IMR-90 (cell line): ENCODE results near the gene ARHGEF7. TPM values are rescaled to one million over a fixed set of nuclear protein-coding genes. Genes with fewer than 3 reads are reported as not detected.

ENCODE experiments used
- ATAC-seq: fragments of 200-7000 bp; cut with Tn5 transposase; 2 replicates; pipeline ENCODE4 v1.9.1; 2020; ENCODE audit warnings: low read depth, mild to moderate bottlenecking, moderate library complexity
- BruUV-seq: library from RNA; stranded (reverse); fragments of 400-500 nt; replicated peaks from 2 replicates; lab custom pipeline; 2021; lab: Mats Ljungman, UMichigan
- CTCF ChIA-PET: fragments of 300-600 bp; formaldehyde crosslinking; extraction: SDS; loops from one replicate; lab custom pipeline; 2021; ENCODE audit warnings: antibody characterized with exemption; lab: Yijun Ruan, JAX
- POLR2A ChIA-PET: fragments of 300-600 bp; sonication (Branson Sonifier 250); formaldehyde crosslinking; loops from one replicate; lab custom pipeline; 2022; ENCODE audit warnings: antibody characterized with exemption; ENCODE audit not compliant: unreplicated experiment; lab: Charles Lee
- DNase-seq: peaks from one replicate; pipeline ENCODE4 v3.0.0; 2013
- H2AFZ ChIP-seq: replicated peaks from 2 replicates; pipeline ENCODE3; 2013; ENCODE audit warnings: low read length, mild to moderate bottlenecking; ENCODE audit not compliant: poor library complexity
- H2AK5ac ChIP-seq: 2 replicates; pipeline ENCODE4 v1.6.1; 2013; ENCODE audit warnings: low read depth, low read length, inconsistent platforms
- H2AK9ac ChIP-seq: replicated peaks from 2 replicates; pipeline ENCODE3; 2013; ENCODE audit warnings: mild to moderate bottlenecking, low read depth, low read length, moderate library complexity; ENCODE audit not compliant: poor library complexity
- H2BK120ac ChIP-seq: 2 replicates; pipeline ENCODE4 v1.6.1; 2013; ENCODE audit warnings: low read depth, low read length, inconsistent platforms
- H2BK15ac ChIP-seq: 3 replicates; pipeline ENCODE4 v1.6.1; 2013; ENCODE audit warnings: low read depth, low read length, inconsistent platforms
- H2BK20ac ChIP-seq: 2 replicates; pipeline ENCODE4 v1.6.1; 2013; ENCODE audit warnings: low read depth, mild to moderate bottlenecking, inconsistent platforms, low read length, moderate library complexity
- H2BK5ac ChIP-seq: 2 replicates; pipeline ENCODE4 v1.6.1; 2013; ENCODE audit warnings: mild to moderate bottlenecking, low read depth, low read length, inconsistent platforms; ENCODE audit not compliant: poor library complexity, severe bottlenecking
- H3K14ac ChIP-seq: replicated peaks from 2 replicates; pipeline ENCODE4 v1.6.1; 2013; ENCODE audit warnings: low read depth, low read length, inconsistent platforms
- H3K18ac ChIP-seq: 2 replicates; pipeline ENCODE4 v1.6.1; 2013; ENCODE audit warnings: low read depth, low read length, control low read depth
- H3K23ac ChIP-seq: 2 replicates; pipeline ENCODE4 v1.6.1; 2013; ENCODE audit warnings: low read depth, low read length, inconsistent platforms
- H3K27ac ChIP-seq: 2 replicates; pipeline ENCODE4 v1.5.1; 2013; ENCODE audit warnings: mild to moderate bottlenecking, control low read depth, low read length; ENCODE audit not compliant: insufficient read depth
- H3K27me3 ChIP-seq: 2 replicates; pipeline ENCODE4 v1.6.1; 2013; ENCODE audit warnings: low read length; ENCODE audit not compliant: control insufficient read depth, insufficient read depth
- H3K36me3 ChIP-seq: 2 replicates; pipeline ENCODE4 v1.6.1; 2013; ENCODE audit warnings: low read length, mixed read lengths; ENCODE audit not compliant: control insufficient read depth, insufficient read depth
- H3K4ac ChIP-seq: 2 replicates; pipeline ENCODE4 v1.6.1; 2013; ENCODE audit warnings: low read depth, low read length, inconsistent platforms
- H3K4me1 ChIP-seq: 2 replicates; pipeline ENCODE4 v1.6.1; 2013; ENCODE audit warnings: low read length, mixed read lengths; ENCODE audit not compliant: control insufficient read depth, insufficient read depth
- H3K4me2 ChIP-seq: 2 replicates; pipeline ENCODE4 v1.6.1; 2013; ENCODE audit warnings: low read depth, mild to moderate bottlenecking, control low read depth, low read length, moderate library complexity
- H3K4me3 ChIP-seq: 2 replicates; pipeline ENCODE4 v1.5.1; 2013; ENCODE audit warnings: low read depth, mild to moderate bottlenecking, control low read depth, low read length, moderate library complexity; ENCODE audit not compliant: insufficient read depth
- H3K56ac ChIP-seq: 2 replicates; pipeline ENCODE4 v1.6.1; 2013; ENCODE audit warnings: low read length, inconsistent platforms; ENCODE audit not compliant: insufficient read depth; ENCODE audit errors: extremely low read depth
- H3K79me1 ChIP-seq, 2 experiments: 2 replicates each; pipeline ENCODE4 v1.6.1; 2013; ENCODE audit warnings: low read length in 2 of 2, inconsistent platforms in 1 of 2, low read depth in 1 of 2
- H3K9ac ChIP-seq: 2 replicates; pipeline ENCODE4 v1.6.1; 2013; ENCODE audit warnings: low read depth, low read length, control low read depth
- H3K9me1 ChIP-seq: 2 replicates; pipeline ENCODE4 v1.6.1; 2013; ENCODE audit warnings: low read length, inconsistent platforms; ENCODE audit not compliant: insufficient read depth
- H3K9me3 ChIP-seq: 2 replicates; pipeline ENCODE4 v1.6.1; 2013; ENCODE audit warnings: low read length; ENCODE audit not compliant: control insufficient read depth, insufficient read depth
- H4K20me1 ChIP-seq: 2 replicates; pipeline ENCODE4 v1.6.1; 2013; ENCODE audit warnings: low read length, inconsistent platforms; ENCODE audit not compliant: insufficient read depth
- H4K5ac ChIP-seq: 2 replicates; pipeline ENCODE4 v1.6.1; 2013; ENCODE audit warnings: mild to moderate bottlenecking, low read depth, low read length, control low read depth
- H4K8ac ChIP-seq, 2 experiments: 2 replicates each; pipeline ENCODE4 v1.6.1; 2013; ENCODE audit warnings: low read depth in 2 of 2, low read length in 2 of 2, control low read depth in 1 of 2, inconsistent platforms in 1 of 2
- H4K91ac ChIP-seq: 2 replicates; pipeline ENCODE4 v1.6.1; 2013; ENCODE audit warnings: low read depth, low read length, inconsistent platforms; ENCODE audit not compliant: insufficient read depth
- MAFK ChIP-seq: IDR thresholded peaks from 2 replicates; pipeline ENCODE4 v1.6.1; 2012; ENCODE audit warnings: low read depth, low read length, improper control_type of control experiment
- NFE2L2 ChIP-seq: fragments of 150-350 bp; IDR thresholded peaks from 2 replicates; pipeline ENCODE4 v1.6.1; 2016; ENCODE audit warnings: low read depth, mild to moderate bottlenecking, low read length
- RCOR1 ChIP-seq: IDR thresholded peaks from 2 replicates; pipeline ENCODE4 v1.6.1; 2012; ENCODE audit warnings: mild to moderate bottlenecking, low read length, improper control_type of control experiment; ENCODE audit not compliant: insufficient replicate concordance
- WGBS, 2 experiments: methylation state at CpG; one replicate each; pipeline versions ENCODE4 v1.1.5 to v1.1.7; 2013; ENCODE audit warnings: missing lambda C conversion rate in 2 of 2; ENCODE audit not compliant: insufficient read length in 1 of 2; ENCODE audit errors: extremely low coverage in 2 of 2; 5-methylcytosine and 5-hydroxymethylcytosine counted together
- dilution Hi-C: fragments of 300-500 bp; cut with HindIII; formaldehyde crosslinking; loops from one replicate; pipeline ENCODE4 v1.14.3; 2018; ENCODE audit warnings: low sequenced_read_pairs; ENCODE audit not compliant: unreplicated experiment
- in situ Hi-C: fragments of 300-500 bp; cut with MboI; formaldehyde crosslinking; loops from 3 replicates; pipeline ENCODE4 v1.14.3; 2019; ENCODE audit warnings: low sequenced_read_pairs, inconsistent platforms, mixed read lengths
- intact Hi-C: fragments of 100-400 bp; cut with micrococcal nuclease; formaldehyde crosslinking; loops from 2 replicates; pipeline ENCODE4 v1.10.0; 2022
- polyA plus RNA-seq, 3 experiments: library from polyadenylated mRNA; depleted of rRNA; stranded (reverse); fragments of >200 nt; gene quantifications; 2 replicates each; pipeline ENCODE4 v1.2.3, GENCODE V29; 2012; ENCODE audit warnings: low replicate concordance in 1 of 3
- total RNA-seq: library from RNA; depleted of rRNA; stranded (reverse); fragments of >200 nt; gene quantifications from 2 replicates; pipeline ENCODE4 v1.2.3, GENCODE V29; 2012

The ARHGEF7 gene
- total and polyA plus RNA-seq, 2 of the 4 experiments (the other 2 are of a cell fraction), result 32.9 to 59.0 TPM

DNA sequence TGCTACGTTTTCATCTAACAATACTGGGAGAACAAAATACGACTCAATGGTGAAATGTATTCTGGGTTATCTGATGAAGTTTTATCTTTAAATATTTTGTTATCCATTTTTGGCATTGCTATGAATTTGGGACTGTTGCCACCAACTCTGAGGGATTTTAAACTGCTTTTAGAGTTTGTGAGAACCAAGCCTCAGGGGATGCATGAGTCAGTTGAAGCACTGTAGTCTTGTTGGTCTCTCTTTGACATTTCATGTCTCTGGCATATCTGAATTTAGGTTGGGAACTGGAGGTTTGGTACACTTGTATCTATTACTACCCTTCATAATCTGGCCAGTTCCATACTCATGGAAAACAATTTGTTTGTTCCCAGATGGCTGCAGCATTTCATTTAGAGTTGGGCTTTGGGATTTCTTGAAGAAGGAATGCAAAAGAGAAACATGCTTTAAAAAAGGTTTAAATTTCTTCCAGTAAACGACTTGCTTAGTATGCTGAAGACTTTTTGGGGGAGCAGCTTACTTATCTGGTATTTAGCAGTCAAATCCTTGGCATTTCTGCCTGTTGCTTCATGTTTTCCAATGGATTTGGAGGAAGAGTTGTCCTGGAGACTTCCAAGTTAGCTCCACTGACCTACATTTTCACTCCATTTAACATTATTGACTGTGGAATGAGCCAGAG lies 28.9 kb downstream of the ARHGEF7 start:
- no TSS peak for BruUV-seq

More for the DNA sequence above, 28.9 kb downstream of the ARHGEF7 start:
- Histone ChIP-seq H3K27me3 (peaks cover 50% of the 10 kb centered on the region), H3K18ac (no peak overlapping the region), H3K23ac (no peak overlapping the region), H2BK15ac (no peak overlapping the region), H3K4me1 (no peaks in the 10 kb centered on the region), H3K9ac (no peak overlapping the region), H3K79me1 (no peaks in the 10 kb centered on the region), H3K36me3 (no peaks in the 10 kb centered on the region), H2AK5ac (no peak overlapping the region), H3K27ac (no peak overlapping the region), H3K56ac (no peak overlapping the region), H4K8ac (no peak overlapping the region), H3K4ac (no peak overlapping the region), H2BK120ac (no peak overlapping the region), H4K20me1 (no peaks in the 10 kb centered on the region), H3K9me1 (peaks cover 3% of the 10 kb centered on the region; the same call in 1 of the 2 replicates), H3K9me3 (no peaks in the 10 kb centered on the region), H2BK20ac (no peak overlapping the region), H4K91ac (no peak overlapping the region), H2BK5ac (no peak overlapping the region), H4K5ac (no peak overlapping the region), H3K4me2 (no peak overlapping the region), H3K14ac (no peak overlapping the region), H3K4me3 (no peak overlapping the region), H2AFZ (no peak overlapping the region), H2AK9ac (no peak overlapping the region)
- dilution Hi-C loops (no loop called here), intact Hi-C loops (no loop called here), in situ Hi-C loops (no loop called here)
- no peak for TF ChIP-seq MAFK
- no peak for TF ChIP-seq NFE2L2
- no peak for TF ChIP-seq RCOR1
- ChIA-PET POLR2A (no interaction called here), CTCF (no interaction called here)
- no CpG with 5 or more reads among the region's 3 CpGs for WGBS, 2 experiments
- ATAC-seq (no peak; the same call in 1 of the 2 replicates), DNase-seq (no peak)
